CMK (cell line): ENCODE measurements around the gene PAK5.

ENCODE experiments used
- DNase-seq: peaks from one replicate; pipeline ENCODE4 v3.0.0-alpha.2; 2010; ENCODE audit warnings: low read depth

PAK5 gene

GRCh38 chr20:9789131-9789530, 49.7 kb downstream of the PAK5 start:
- no peak for DNase-seq

- no peak for DNase-seq
Observed at GRCh38 chr20:9775176-9775575, 63.7 kb downstream of the PAK5 start.

GRCh38 chr20:9769954-9770353, 68.9 kb downstream of the PAK5 start:
- no peak for DNase-seq

GRCh38 chr20:9761476-9761875, 77.4 kb downstream of the PAK5 start:
- no peak for DNase-seq

- no peak for DNase-seq
Observed at GRCh38 chr20:9759392-9759791, 79.5 kb downstream of the PAK5 start.

GRCh38 chr20:9758752-9759151, 80.1 kb downstream of the PAK5 start:
- DNase-seq: no peak

GRCh38 chr20:9756660-9757059, 82.2 kb downstream of the PAK5 start:
- DNase-seq: no peak

GRCh38 chr20:9755301-9755700, 83.6 kb downstream of the PAK5 start:
- no peak for DNase-seq

- DNase-seq: no peak
Observed at GRCh38 chr20:9744551-9744950, 94.3 kb downstream of the PAK5 start.

- DNase-seq: no peak
Observed at GRCh38 chr20:9743871-9744270, 95.0 kb downstream of the PAK5 start.

- DNase-seq: no peak
Observed at GRCh38 chr20:9742821-9743220, 96.1 kb downstream of the PAK5 start.

GRCh38 chr20:9741996-9742395, 96.9 kb downstream of the PAK5 start:
- DNase-seq: no peak

GRCh38 chr20:9740486-9740885, 98.4 kb downstream of the PAK5 start:
- no peak for DNase-seq

GRCh38 chr20:9739991-9740390, 98.9 kb downstream of the PAK5 start:
- DNase-seq: no peak

GRCh38 chr20:9736373-9736772, 102.5 kb downstream of the PAK5 start:
- no peak for DNase-seq

- no peak for DNase-seq
Observed at GRCh38 chr20:9723501-9724202, 115.2 kb downstream of the PAK5 start.

GRCh38 chr20:9711872-9712271, 127.0 kb downstream of the PAK5 start:
- no peak for DNase-seq

- DNase-seq: no peak
Observed at GRCh38 chr20:9710685-9711084, 128.2 kb downstream of the PAK5 start.

- DNase-seq: no peak
Observed at GRCh38 chr20:9705722-9706476, 133.0 kb downstream of the PAK5 start.

- no peak for DNase-seq
Observed at GRCh38 chr20:9699181-9699580, 139.7 kb downstream of the PAK5 start.

GRCh38 chr20:9689041-9689440, 149.8 kb downstream of the PAK5 start:
- no peak for DNase-seq

- DNase-seq: no peak
Observed at GRCh38 chr20:9686866-9687265, 152.0 kb downstream of the PAK5 start.

GRCh38 chr20:9686455-9686854, 152.4 kb downstream of the PAK5 start:
- no peak for DNase-seq

- DNase-seq: no peak
Observed at GRCh38 chr20:9686001-9686400, 152.9 kb downstream of the PAK5 start.
